CD4-positive, alpha-beta memory T cell (primary cell): ENCODE results near the gene NPHP4. TPM values are rescaled to one million over a fixed set of nuclear protein-coding genes. Genes with fewer than 3 reads are reported as not detected.

Experiments used
- CTCF ChIA-PET: fragments of 350-600 bp; sonication (Branson Sonifier 250); formaldehyde crosslinking; loops from one replicate; lab custom pipeline; 2021; ENCODE audit warnings: inconsistent platforms; ENCODE audit not compliant: partially characterized antibody; lab: Charles Lee
- POLR2A ChIA-PET: fragments of 350-600 bp; sonication (Branson Sonifier 250); formaldehyde crosslinking; loops from one replicate; lab custom pipeline; 2021; ENCODE audit not compliant: partially characterized antibody; lab: Charles Lee
- DNase-seq, 5 donors: peaks; one replicate each; pipeline versions ENCODE4 v3.0.0 to v3.0.0-alpha.2; 2020 to 2022; ENCODE audit warnings: mixed read lengths in 1 of 5
- H3K27ac ChIP-seq: one replicate; pipeline ENCODE4 v1.7.0; 2013; ENCODE audit warnings: low read depth, low read length
- H3K27me3 ChIP-seq: 2 replicates; pipeline ENCODE4 v1.7.0; 2013; ENCODE audit warnings: mild to moderate bottlenecking, low read length, moderate library complexity; ENCODE audit not compliant: insufficient read depth
- H3K36me3 ChIP-seq: 2 replicates; pipeline ENCODE4 v1.7.0; 2013; ENCODE audit warnings: mild to moderate bottlenecking, low read length, moderate library complexity; ENCODE audit not compliant: insufficient read depth
- H3K4me1 ChIP-seq: 2 replicates; pipeline ENCODE4 v1.7.0; 2013; ENCODE audit warnings: mild to moderate bottlenecking, low read length, moderate library complexity; ENCODE audit not compliant: insufficient read depth
- H3K4me3 ChIP-seq, 2 donors: one replicate each; pipeline ENCODE4 v1.7.0; 2013; ENCODE audit warnings: low read length in 2 of 2, mild to moderate bottlenecking in 1 of 2
- H3K9me3 ChIP-seq, 2 donors: one replicate each; pipeline ENCODE4 v1.7.0; 2013; ENCODE audit warnings: low read length in 2 of 2, control low read depth in 1 of 2; ENCODE audit not compliant: control insufficient read depth in 1 of 2
- H3K27ac Mint-ChIP-seq, 7 donors: one replicate each; pipeline ENCODE4 v1.8.0; 2020 to 2021; ENCODE audit warnings: mixed read lengths in 7 of 7, mild to moderate bottlenecking in 6 of 7, inconsistent platforms in 3 of 7, moderate library complexity in 3 of 7
- H3K27me3 Mint-ChIP-seq, 2 donors: one replicate each; pipeline ENCODE4 v1.8.0; 2020 to 2021; ENCODE audit warnings: mixed read lengths in 2 of 2
- H3K36me3 Mint-ChIP-seq, 2 donors: one replicate each; pipeline ENCODE4 v1.8.0; 2020 to 2021; ENCODE audit warnings: mixed read lengths in 2 of 2, inconsistent platforms in 1 of 2, mild to moderate bottlenecking in 1 of 2
- H3K4me1 Mint-ChIP-seq, 4 donors: one replicate each; pipeline ENCODE4 v1.8.0; 2020 to 2021; ENCODE audit warnings: mixed read lengths in 4 of 4, mild to moderate bottlenecking in 1 of 4
- H3K4me3 Mint-ChIP-seq, 8 donors: one replicate each; pipeline ENCODE4 v1.8.0; 2020 to 2021; ENCODE audit warnings: mixed read lengths in 8 of 8, mild to moderate bottlenecking in 7 of 8, moderate library complexity in 6 of 8, inconsistent platforms in 3 of 8
- H3K9me3 Mint-ChIP-seq, 8 donors: one replicate each; pipeline ENCODE4 v1.8.0; 2020 to 2021; ENCODE audit warnings: mixed read lengths in 8 of 8, mild to moderate bottlenecking in 5 of 8, inconsistent platforms in 3 of 8, moderate library complexity in 1 of 8
- intact Hi-C: fragments of 100-400 bp; cut with micrococcal nuclease; formaldehyde crosslinking; loops from one replicate; pipeline ENCODE4 v1.15.1; 2023
- polyA plus RNA-seq, 2 donors: library from polyadenylated mRNA; unstranded; fragments of 300-500 nt; fragmentation: Illumina TruSeq; gene quantifications; one replicate each; pipeline ENCODE4 v1.2.3, GENCODE V29; 2021
- total RNA-seq, 2 experiments: library from RNA; stranded (reverse); gene quantifications; one replicate each; pipeline ENCODE4 v1.2.3, GENCODE V29; 2021

Gene NPHP4
- total and polyA plus RNA-seq, 4 experiments from 2014 or later: 1.0 to 9.6 (median 4.3) TPM

- CTCF ChIA-PET: no interaction called here
- Histone ChIP-seq H3K36me3 (no peaks in the 10 kb centered on the region), H3K27ac (no peak overlapping the region), H3K4me1 (peaks cover 11% of the 10 kb centered on the region), H3K4me3 (no peak overlapping the region), H3K27me3 (no peaks in the 10 kb centered on the region), H3K9me3 (no peaks in the 10 kb centered on the region)
- Mint-ChIP-seq H3K27ac (peak overlapping the region in 2 of 7 donors; percentile 24 to 57), H3K36me3 (peaks cover 27% of the 10 kb centered on the region in 2 donors), H3K9me3 (no peaks in the 10 kb centered on the region), H3K4me1 (peaks cover 9 to 17% (median 9%) of the 10 kb centered on the region in 4 donors), H3K4me3 (no peak overlapping the region), H3K27me3 (no peaks in the 10 kb centered on the region)
- intact Hi-C loops: no loop called here
- POLR2A ChIA-PET: interaction anchor here (0.6 kb wide), 1 partner anchor 586 kb away, joined by 3 read pairs; no protein-coding TSS in a partner anchor
- DNase-seq: no peak
These were observed 32.5 kb downstream of the NPHP4 start for GRCh38 chr1:5959667-5960230.

- H3K4me3 ChIP-seq: no peak overlapping the region
- no peaks in the 10 kb centered on the region for H3K36me3 ChIP-seq
- Mint-ChIP-seq H3K9me3 (no peaks in the 10 kb centered on the region), H3K4me3 (no peak overlapping the region), H3K36me3 (peaks cover 27% of the 10 kb centered on the region in 2 donors), H3K27me3 (no peaks in the 10 kb centered on the region), H3K27ac (no peak overlapping the region), H3K4me1 (peaks cover 12 to 21% (median 13%) of the 10 kb centered on the region in 4 donors)
- H3K27ac ChIP-seq: no peak overlapping the region
- POLR2A ChIA-PET: interaction anchor here (0.6 kb wide), 1 partner anchor 586 kb away, joined by 3 read pairs; no protein-coding TSS in a partner anchor
- intact Hi-C loops: no loop called here
- no peaks in the 10 kb centered on the region for H3K27me3 ChIP-seq
- DNase-seq: no peak
- CTCF ChIA-PET: no interaction called here
- H3K9me3 ChIP-seq: no peaks in the 10 kb centered on the region
- H3K4me1 ChIP-seq: peaks cover 16% of the 10 kb centered on the region
These were observed 33.1 kb downstream of the NPHP4 start for GRCh38 chr1:5959087-5959486.

GRCh38 chr1:5956022-5956830 is 36.0 kb downstream of the NPHP4 start:
- no peaks in the 10 kb centered on the region for H3K36me3 ChIP-seq
- Mint-ChIP-seq H3K4me3 (no peak overlapping the region), H3K27me3 (no peaks in the 10 kb centered on the region), H3K4me1 (peaks cover 12 to 21% (median 13%) of the 10 kb centered on the region in 4 donors), H3K9me3 (no peaks in the 10 kb centered on the region), H3K27ac (no peak overlapping the region), H3K36me3 (peaks cover 26% of the 10 kb centered on the region in 2 donors)
- ChIA-PET POLR2A (no interaction called here), CTCF (no interaction called here)
- no peaks in the 10 kb centered on the region for H3K27me3 ChIP-seq
- no peak for DNase-seq
- no peak overlapping the region for H3K27ac ChIP-seq
- intact Hi-C loops: no loop called here
- H3K9me3 ChIP-seq: no peaks in the 10 kb centered on the region
- no peak overlapping the region for H3K4me3 ChIP-seq
- peaks cover 16% of the 10 kb centered on the region for H3K4me1 ChIP-seq

- POLR2A ChIA-PET: no interaction called here
These were observed 36.7 kb downstream of the NPHP4 start for GRCh38 chr1:5955479-5955977.

DNA sequence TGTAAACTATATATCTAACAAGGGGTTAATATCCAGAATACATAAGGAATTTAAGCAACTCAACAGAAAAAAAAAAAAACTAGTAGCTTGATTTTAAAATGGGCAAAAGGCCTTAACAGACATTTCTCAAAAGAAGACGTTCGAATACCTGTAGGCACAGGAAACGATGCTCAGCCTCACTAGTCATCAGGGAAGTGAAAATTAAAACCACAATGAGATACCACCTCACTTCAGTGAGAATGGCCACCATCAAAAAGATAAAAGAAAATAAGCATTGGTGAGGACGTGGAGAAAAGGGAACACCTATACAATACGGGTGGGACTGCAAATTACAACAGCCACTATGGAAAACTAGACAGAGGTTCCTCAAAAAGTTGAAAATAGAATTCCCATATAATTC is 37.3 kb downstream of the NPHP4 start:
- Histone ChIP-seq H3K36me3 (no peaks in the 10 kb centered on the region), H3K4me1 (peaks cover 16% of the 10 kb centered on the region), H3K27ac (no peak overlapping the region), H3K4me3 (no peak overlapping the region), H3K27me3 (no peaks in the 10 kb centered on the region), H3K9me3 (no peaks in the 10 kb centered on the region)
- DNase-seq: peak in 2 of 5 donors; percentile 5 to 15
- POLR2A ChIA-PET: no interaction called here
- Mint-ChIP-seq H3K4me3 (peak overlapping the region in 4 of 8 donors; percentile 10 to 27 (median 19)), H3K27me3 (no peaks in the 10 kb centered on the region), H3K9me3 (no peaks in the 10 kb centered on the region), H3K36me3 (peaks cover 15 to 24% of the 10 kb centered on the region in 2 donors), H3K4me1 (peaks cover 12 to 21% (median 13%) of the 10 kb centered on the region in 4 donors), H3K27ac (peak overlapping the region in 2 of 7 donors; percentile 76 to 86)
- CTCF ChIA-PET: no interaction called here
- intact Hi-C loops: no loop called here

More at GRCh38 chr1:5955479-5955977, 36.7 kb downstream of the NPHP4 start:
- peaks cover 16% of the 10 kb centered on the region for H3K4me1 ChIP-seq
- H3K36me3 ChIP-seq: no peaks in the 10 kb centered on the region
- Mint-ChIP-seq H3K27ac (peak overlapping the region in 3 of 7 donors; percentile 3 to 76 (median 74)), H3K27me3 (no peaks in the 10 kb centered on the region), H3K9me3 (no peaks in the 10 kb centered on the region), H3K4me1 (peaks cover 12 to 21% (median 13%) of the 10 kb centered on the region in 4 donors), H3K36me3 (peaks cover 19 to 24% of the 10 kb centered on the region in 2 donors), H3K4me3 (no peak overlapping the region)
- CTCF ChIA-PET: no interaction called here
- no peak overlapping the region for H3K4me3 ChIP-seq
- no peaks in the 10 kb centered on the region for H3K27me3 ChIP-seq
- DNase-seq: no peak
- H3K9me3 ChIP-seq: no peaks in the 10 kb centered on the region
- no peak overlapping the region for H3K27ac ChIP-seq
- intact Hi-C loops: no loop called here

DNA sequence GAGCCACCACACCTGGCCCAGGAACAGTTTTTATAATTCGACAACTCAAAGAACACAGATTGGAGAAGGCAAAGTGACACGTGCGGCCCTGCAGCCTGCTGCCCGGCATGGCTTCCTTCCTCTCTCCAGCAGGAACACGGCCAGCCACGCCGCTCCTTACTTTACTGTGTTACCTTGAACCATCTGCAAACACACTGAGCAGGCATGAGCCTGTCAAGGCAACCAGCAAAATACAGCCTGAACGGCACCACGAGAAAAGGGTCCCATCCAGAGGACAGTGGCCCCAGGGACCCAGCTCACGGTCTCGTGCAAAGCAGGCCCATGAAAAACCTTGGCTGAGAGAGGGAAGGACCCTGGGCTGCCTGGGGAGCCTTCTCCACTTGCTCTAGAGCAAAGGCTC is 38.8 kb downstream of the NPHP4 start:
- Mint-ChIP-seq H3K27ac (no peak overlapping the region), H3K27me3 (no peaks in the 10 kb centered on the region), H3K9me3 (no peaks in the 10 kb centered on the region), H3K4me1 (peaks cover 12 to 21% (median 14%) of the 10 kb centered on the region in 4 donors), H3K36me3 (peaks cover 7 to 18% of the 10 kb centered on the region in 2 donors), H3K4me3 (no peak overlapping the region)
- intact Hi-C loops: no loop called here
- no peak for DNase-seq
- POLR2A ChIA-PET: no interaction called here
- Histone ChIP-seq H3K4me3 (no peak overlapping the region), H3K4me1 (peaks cover 16% of the 10 kb centered on the region), H3K9me3 (no peaks in the 10 kb centered on the region), H3K27me3 (no peaks in the 10 kb centered on the region), H3K36me3 (no peaks in the 10 kb centered on the region), H3K27ac (no peak overlapping the region)
- CTCF ChIA-PET: no interaction called here

DNA sequence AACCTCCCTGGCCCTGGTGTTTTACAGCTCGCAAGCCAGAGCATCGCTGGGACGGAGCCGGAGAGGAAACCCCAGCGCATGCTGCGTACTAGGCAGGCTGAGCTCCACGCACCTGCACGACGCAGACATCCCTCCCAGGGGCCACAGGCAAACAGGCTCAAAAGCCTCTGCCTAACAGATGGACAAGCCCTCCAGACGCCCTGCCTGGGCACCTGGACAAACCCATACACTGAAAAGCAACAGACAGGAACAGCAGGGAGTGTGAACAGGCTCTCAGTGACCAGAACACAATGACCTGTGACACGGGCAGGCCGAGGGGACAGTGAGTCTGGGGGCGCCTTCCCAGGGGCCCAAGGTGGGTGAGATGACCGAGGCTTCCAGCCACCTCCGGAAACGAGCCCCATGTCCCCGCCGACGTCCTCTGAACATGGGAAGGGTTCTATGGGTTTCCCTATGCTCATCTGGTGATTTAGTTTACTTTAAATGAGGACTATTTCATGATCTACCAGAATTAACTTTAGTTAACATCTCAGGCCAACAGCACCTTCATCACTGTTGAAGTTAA is 40.3 kb downstream of the NPHP4 start:
- Histone ChIP-seq H3K36me3 (no peaks in the 10 kb centered on the region), H3K27ac (no peak overlapping the region), H3K9me3 (no peaks in the 10 kb centered on the region), H3K4me3 (no peak overlapping the region), H3K27me3 (no peaks in the 10 kb centered on the region), H3K4me1 (peaks cover 16% of the 10 kb centered on the region)
- Mint-ChIP-seq H3K4me1 (peaks cover 12 to 19% (median 14%) of the 10 kb centered on the region in 4 donors), H3K4me3 (no peak overlapping the region), H3K27me3 (no peaks in the 10 kb centered on the region), H3K9me3 (no peaks in the 10 kb centered on the region), H3K27ac (no peak overlapping the region), H3K36me3 (peaks cover 9 to 27% of the 10 kb centered on the region in 2 donors)
- intact Hi-C loops: no loop called here
- ChIA-PET CTCF (no interaction called here), POLR2A (no interaction called here)
- DNase-seq: no peak
